ENCODE results near the gene SLC26A2. TPM values are rescaled to one million over a fixed set of nuclear protein-coding genes. Genes with fewer than 3 reads are reported as not detected.

Gene SLC26A2
- polyA plus RNA-seq, 1 experiment = 9.7 TPM

DNA sequence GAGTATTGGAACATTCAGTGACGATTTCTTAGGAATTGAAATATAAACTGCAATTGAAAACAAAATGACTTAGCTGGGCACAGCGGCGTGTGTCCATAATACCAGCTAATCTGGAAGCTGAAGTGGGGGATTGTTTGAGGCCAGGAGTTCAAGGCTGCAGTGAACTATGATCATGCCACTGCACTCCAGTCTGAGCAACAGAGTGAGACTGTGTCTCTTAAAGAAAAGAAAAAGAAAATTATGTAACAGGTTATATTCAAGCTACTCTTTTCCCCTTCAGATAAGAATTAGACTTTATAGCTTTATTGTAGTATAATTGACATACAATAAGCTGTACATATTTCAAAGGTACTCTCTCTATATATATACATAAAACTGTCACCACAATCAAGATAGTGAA is 6.4 kb downstream of the SLC26A2 start:
- no peak for DNase-seq (ENCODE audit: low read depth, low spot score)
- Histone ChIP-seq H3K27me3 (ENCODE audit: control insufficient read depth, insufficient read depth, low read length) (no peaks in the 10 kb centered on the region), H3K9me3 (ENCODE audit: control insufficient read depth, insufficient read depth, low read length) (no peaks in the 10 kb centered on the region), H3K27ac (ENCODE audit: low read depth, low read length) (no peak overlapping the region), H3K4me3 (ENCODE audit: low read depth, low read length) (no peak overlapping the region)
- ChIA-PET POLR2A (no interaction called here), CTCF (interaction anchor here (0.6 to 11.5 kb wide), 7 partner anchors 21 to 133 kb away, joined by 3 to 131 read pairs (median 4); no protein-coding TSS in a partner anchor)
- TF ChIP-seq, protein P1, sequence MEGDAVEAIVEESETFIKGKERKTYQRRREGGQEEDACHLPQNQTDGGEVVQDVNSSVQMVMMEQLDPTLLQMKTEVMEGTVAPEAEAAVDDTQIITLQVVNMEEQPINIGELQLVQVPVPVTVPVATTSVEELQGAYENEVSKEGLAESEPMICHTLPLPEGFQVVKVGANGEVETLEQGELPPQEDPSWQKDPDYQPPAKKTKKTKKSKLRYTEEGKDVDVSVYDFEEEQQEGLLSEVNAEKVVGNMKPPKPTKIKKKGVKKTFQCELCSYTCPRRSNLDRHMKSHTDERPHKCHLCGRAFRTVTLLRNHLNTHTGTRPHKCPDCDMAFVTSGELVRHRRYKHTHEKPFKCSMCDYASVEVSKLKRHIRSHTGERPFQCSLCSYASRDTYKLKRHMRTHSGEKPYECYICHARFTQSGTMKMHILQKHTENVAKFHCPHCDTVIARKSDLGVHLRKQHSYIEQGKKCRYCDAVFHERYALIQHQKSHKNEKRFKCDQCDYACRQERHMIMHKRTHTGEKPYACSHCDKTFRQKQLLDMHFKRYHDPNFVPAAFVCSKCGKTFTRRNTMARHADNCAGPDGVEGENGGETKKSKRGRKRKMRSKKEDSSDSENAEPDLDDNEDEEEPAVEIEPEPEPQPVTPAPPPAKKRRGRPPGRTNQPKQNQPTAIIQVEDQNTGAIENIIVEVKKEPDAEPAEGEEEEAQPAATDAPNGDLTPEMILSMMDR (IDR thresholded peaks at IDR 0.05; ENCODE audit: low read depth, low read length) = no peak

DNA sequence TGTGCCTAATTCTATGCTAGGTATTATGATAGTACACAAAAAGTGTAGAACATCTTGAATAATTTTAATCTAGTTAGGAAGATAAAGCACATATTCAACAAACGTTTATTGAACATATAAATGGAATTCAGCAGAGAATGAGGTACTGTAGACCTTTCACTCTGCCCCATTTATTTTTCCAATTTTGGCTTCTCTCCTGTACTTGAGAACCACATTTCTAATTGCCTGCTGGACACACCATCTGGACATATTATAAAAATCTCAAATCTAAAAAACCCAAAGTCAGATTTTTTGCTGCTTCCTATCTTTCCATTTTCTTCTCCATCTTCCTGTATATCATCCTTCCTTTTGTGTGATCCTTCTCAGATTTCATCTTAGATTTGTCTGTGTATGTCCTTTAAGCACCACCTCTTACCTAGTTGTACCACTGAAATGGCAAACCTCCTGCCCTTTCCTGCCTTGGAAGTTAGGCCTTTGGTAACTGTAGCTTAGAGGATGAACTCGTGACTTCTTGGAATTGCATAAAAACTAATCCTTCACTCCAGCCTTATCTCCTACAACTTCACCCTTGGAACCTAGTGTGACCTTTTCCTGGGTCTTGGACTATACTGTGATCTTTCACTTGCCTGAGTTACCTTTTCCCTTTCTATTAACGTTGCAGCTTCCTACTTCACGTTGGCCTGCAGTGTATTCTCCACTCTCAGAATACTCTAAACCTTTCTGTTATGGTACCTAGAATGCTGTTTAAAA is 8.8 kb downstream of the SLC26A2 start:
- DNase-seq (ENCODE audit: low read depth, low spot score) = no peak
- Histone ChIP-seq H3K27me3 (ENCODE audit: control insufficient read depth, insufficient read depth, low read length) (no peaks in the 10 kb centered on the region), H3K27ac (ENCODE audit: low read depth, low read length) (no peak overlapping the region), H3K4me3 (ENCODE audit: low read depth, low read length) (no peak overlapping the region), H3K9me3 (ENCODE audit: control insufficient read depth, insufficient read depth, low read length) (no peaks in the 10 kb centered on the region)
- ChIA-PET CTCF (interaction anchor here (11.5 kb wide), 1 partner anchor 118 kb away, joined by 131 read pairs; no protein-coding TSS in a partner anchor), POLR2A (no interaction called here)
- TF ChIP-seq, protein P1 (IDR thresholded peaks at IDR 0.05; ENCODE audit: low read depth, low read length) = no peak

DNA sequence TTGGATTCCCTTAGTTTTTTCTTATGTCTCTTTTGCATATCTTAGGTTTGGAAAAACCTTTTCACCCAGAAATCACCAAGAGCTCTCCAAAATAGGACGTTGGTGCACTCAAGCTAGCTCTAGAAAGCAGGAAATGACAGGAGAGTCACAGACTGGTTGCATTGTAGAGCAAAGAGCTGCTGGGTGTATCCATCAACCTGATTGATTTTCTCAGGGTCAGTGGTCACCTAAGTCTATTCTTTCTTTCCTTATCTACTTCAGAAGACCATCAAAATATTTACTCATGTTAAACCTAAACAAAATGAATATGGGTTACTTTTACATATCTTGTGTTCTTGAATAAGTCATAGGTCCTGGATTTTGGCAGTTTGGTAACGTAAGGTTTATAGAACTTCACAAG is 14.9 kb downstream of the SLC26A2 start:
- no peak overlapping the region for H3K27ac ChIP-seq (ENCODE audit: low read depth, low read length)
- CTCF ChIA-PET = interaction anchor here (0.6 to 3.3 kb wide), 5 partner anchors 13 to 229 kb away, joined by 3 to 16 read pairs (median 4); no protein-coding TSS in a partner anchor

DNA sequence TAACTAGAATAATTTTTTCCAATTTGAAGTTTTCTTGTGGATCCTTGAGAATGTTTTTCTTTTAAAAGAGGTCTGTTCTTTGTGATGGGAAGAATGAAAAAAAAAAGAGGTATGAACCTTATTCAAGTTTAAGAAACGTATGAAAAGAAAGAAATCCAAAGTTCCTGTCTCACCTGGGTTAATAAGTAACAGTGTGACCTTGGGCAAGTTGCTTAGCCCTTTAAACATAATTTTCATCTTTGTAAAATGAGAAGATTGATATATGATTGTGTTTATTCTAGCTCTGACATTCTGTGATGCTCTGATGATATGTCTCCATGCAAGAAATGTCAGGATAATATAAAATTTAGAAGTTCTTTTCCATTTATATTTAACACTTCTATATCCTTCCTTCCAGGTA is 19.3 kb downstream of the SLC26A2 start:
- Histone ChIP-seq H3K27me3 (ENCODE audit: control insufficient read depth, insufficient read depth, low read length) (no peaks in the 10 kb centered on the region), H3K27ac (ENCODE audit: low read depth, low read length) (no peak overlapping the region), H3K9me3 (ENCODE audit: control insufficient read depth, insufficient read depth, low read length) (no peaks in the 10 kb centered on the region), H3K4me3 (ENCODE audit: low read depth, low read length) (no peak overlapping the region)
- DNase-seq (ENCODE audit: low read depth, low spot score) = no peak
- CTCF ChIA-PET = interaction anchor here (1.4 to 5.6 kb wide), 4 partner anchors 11 to 145 kb away, joined by 4 to 25 read pairs (median 20); no protein-coding TSS in a partner anchor
- POLR2A ChIA-PET = no interaction called here
- TF ChIP-seq, protein P1 (IDR thresholded peaks at IDR 0.05; ENCODE audit: low read depth, low read length) = no peak

More for the DNA sequence above, 14.9 kb downstream of the SLC26A2 start:
- TF ChIP-seq, protein P1 (IDR thresholded peaks at IDR 0.05; ENCODE audit: low read depth, low read length) = no peak
- no peaks in the 10 kb centered on the region for H3K27me3 ChIP-seq (ENCODE audit: control insufficient read depth, insufficient read depth, low read length)
- H3K9me3 ChIP-seq (ENCODE audit: control insufficient read depth, insufficient read depth, low read length) = no peaks in the 10 kb centered on the region
- no peak for DNase-seq (ENCODE audit: low read depth, low spot score)
- POLR2A ChIA-PET = interaction anchor here (1.1 kb wide), 1 partner anchor 13 kb away, joined by 12 read pairs; no protein-coding TSS in a partner anchor
- no peak overlapping the region for H3K4me3 ChIP-seq (ENCODE audit: low read depth, low read length)

DNA sequence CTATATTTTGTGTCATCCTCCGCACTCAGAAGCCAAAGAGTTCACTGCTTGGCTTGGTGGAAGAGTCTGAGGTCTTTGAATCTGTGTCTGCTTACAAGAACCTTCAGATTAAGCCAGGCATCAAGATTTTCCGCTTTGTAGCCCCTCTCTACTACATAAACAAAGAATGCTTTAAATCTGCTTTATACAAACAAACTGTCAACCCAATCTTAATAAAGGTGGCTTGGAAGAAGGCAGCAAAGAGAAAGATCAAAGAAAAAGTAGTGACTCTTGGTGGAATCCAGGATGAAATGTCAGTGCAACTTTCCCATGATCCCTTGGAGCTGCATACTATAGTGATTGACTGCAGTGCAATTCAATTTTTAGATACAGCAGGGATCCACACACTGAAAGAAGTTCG is 20.6 kb downstream of the SLC26A2 start:
- CTCF ChIA-PET = interaction anchor here (1.4 to 5.6 kb wide), 6 partner anchors 10 to 150 kb away, joined by 4 to 25 read pairs (median 16); no protein-coding TSS in a partner anchor
- no peaks in the 10 kb centered on the region for H3K9me3 ChIP-seq (ENCODE audit: control insufficient read depth, insufficient read depth, low read length)
- TF ChIP-seq, protein P1 (IDR thresholded peaks at IDR 0.05; ENCODE audit: low read depth, low read length) = no peak
- H3K27ac ChIP-seq (ENCODE audit: low read depth, low read length) = no peak overlapping the region
- no peak overlapping the region for H3K4me3 ChIP-seq (ENCODE audit: low read depth, low read length)
- DNase-seq (ENCODE audit: low read depth, low spot score) = no peak
- POLR2A ChIA-PET = no interaction called here
- H3K27me3 ChIP-seq (ENCODE audit: control insufficient read depth, insufficient read depth, low read length) = no peaks in the 10 kb centered on the region
